Uterus (tissue), 4 donors: ENCODE measurements around the gene SLC16A7. TPM values are rescaled to one million over a fixed set of nuclear protein-coding genes. Genes with fewer than 3 reads are reported as not detected.
"Not testable (repeated sequence)": the region's sequence is repeated elsewhere in the genome, so short reads cannot be mapped to it uniquely, and the experiment has no call there.

Experiments used
- DNase-seq, 2 donors: peaks; one replicate each; pipeline ENCODE4 v3.0.0-alpha.2; 2019 to 2020
- H3K27ac ChIP-seq, 2 donors: fragments of 200-600 bp; sonication (generic); 1 replicate in 1 of 2; 2 replicates in 1 of 2; pipeline ENCODE4 v1.5.1; 2016 to 2018
- H3K27me3 ChIP-seq, 2 donors: fragments of 200-600 bp; sonication (generic); one replicate each; pipeline ENCODE4 v1.5.1; 2018 to 2019; ENCODE audit warnings: control low read depth in 1 of 2
- H3K36me3 ChIP-seq, 2 donors: fragments of 200-600 bp; sonication (generic); one replicate each; pipeline ENCODE4 v1.5.1; 2019; ENCODE audit warnings: control low read depth in 1 of 2
- H3K4me1 ChIP-seq, 2 donors: fragments of 200-600 bp; sonication (generic); one replicate each; pipeline ENCODE4 v1.5.1; 2018 to 2019; ENCODE audit warnings: control low read depth in 1 of 2
- H3K4me3 ChIP-seq, 2 donors: fragments of 200-600 bp; sonication (generic); 1 replicate in 1 of 2; 2 replicates in 1 of 2; pipeline ENCODE4 v1.5.1; 2018 to 2019; ENCODE audit warnings: mild to moderate bottlenecking in 1 of 2
- H3K9me3 ChIP-seq, 2 donors: fragments of 200-600 bp; sonication (generic); one replicate each; pipeline ENCODE4 v1.5.1; 2019; ENCODE audit warnings: control low read depth in 1 of 2
- POLR2A ChIP-seq, 2 donors: fragments of 450-650 bp; IDR thresholded peaks; one replicate each; pipeline ENCODE4 v1.6.1; 2016; ENCODE audit warnings: antibody characterized with exemption in 2 of 2, mild to moderate bottlenecking in 1 of 2, moderate library complexity in 1 of 2
- intact Hi-C: fragments of 100-400 bp; cut with DNase I; formaldehyde crosslinking; loops from one replicate; pipeline ENCODE4 v1.15.1; 2023; ENCODE audit warnings: low total_unique reads
- total RNA-seq, 4 donors: library from RNA; depleted of rRNA in 3 of 4; stranded (reverse); fragments of >200 nt in 3 of 4; gene quantifications; one replicate each; pipeline versions ENCODE4 v1.1.0 to v1.2.4, GENCODE V29; 2014 to 2023
- TF ChIP-seq, protein P1 (sequence below), 4 experiments: fragments of 200-600 bp in 2 of 4; fragments of 450-650 bp in 2 of 4; sonication (generic) in 2 of 4; IDR thresholded peaks; one replicate each; pipeline ENCODE4 v1.5.1; 2016 to 2019; ENCODE audit warnings: antibody characterized with exemption in 4 of 4, mild to moderate bottlenecking in 2 of 4, moderate library complexity in 1 of 4
- donor health status: DM: yes; HTN: yes; CAD: no.

SLC16A7 gene
- total RNA-seq, 4 donors from 2014 or later = 12.3 to 32.4 (median 29.6) TPM

DNA sequence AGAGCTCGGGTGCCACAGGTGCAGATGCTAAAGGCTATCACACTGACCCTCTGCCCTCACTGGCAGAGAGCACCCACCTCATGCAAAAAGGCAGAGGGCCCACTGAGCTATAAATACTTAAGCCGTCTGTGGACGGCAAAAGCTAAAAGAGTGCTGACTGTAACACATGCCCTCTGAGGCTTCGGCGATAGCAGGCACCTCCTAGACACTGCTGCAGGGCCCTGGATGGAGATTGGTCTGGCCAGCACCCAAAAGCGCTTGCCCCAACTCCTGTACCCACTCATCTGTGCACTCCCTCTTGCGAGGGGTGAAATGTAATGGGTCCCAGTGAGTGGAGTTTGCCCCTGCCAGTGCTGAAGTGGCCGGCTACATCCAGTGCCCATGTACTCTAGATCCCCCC, 148.7 kb downstream of the SLC16A7 start:
- H3K36me3 ChIP-seq = no peaks in the 10 kb centered on the region
- H3K4me3 ChIP-seq = no peak overlapping the region
- no peaks in the 10 kb centered on the region for H3K27me3 ChIP-seq
- H3K4me1 ChIP-seq = no peaks in the 10 kb centered on the region
- DNase-seq = no peak
- no peaks in the 10 kb centered on the region for H3K9me3 ChIP-seq
- intact Hi-C loops = no loop called here
- TF ChIP-seq, protein P1, sequence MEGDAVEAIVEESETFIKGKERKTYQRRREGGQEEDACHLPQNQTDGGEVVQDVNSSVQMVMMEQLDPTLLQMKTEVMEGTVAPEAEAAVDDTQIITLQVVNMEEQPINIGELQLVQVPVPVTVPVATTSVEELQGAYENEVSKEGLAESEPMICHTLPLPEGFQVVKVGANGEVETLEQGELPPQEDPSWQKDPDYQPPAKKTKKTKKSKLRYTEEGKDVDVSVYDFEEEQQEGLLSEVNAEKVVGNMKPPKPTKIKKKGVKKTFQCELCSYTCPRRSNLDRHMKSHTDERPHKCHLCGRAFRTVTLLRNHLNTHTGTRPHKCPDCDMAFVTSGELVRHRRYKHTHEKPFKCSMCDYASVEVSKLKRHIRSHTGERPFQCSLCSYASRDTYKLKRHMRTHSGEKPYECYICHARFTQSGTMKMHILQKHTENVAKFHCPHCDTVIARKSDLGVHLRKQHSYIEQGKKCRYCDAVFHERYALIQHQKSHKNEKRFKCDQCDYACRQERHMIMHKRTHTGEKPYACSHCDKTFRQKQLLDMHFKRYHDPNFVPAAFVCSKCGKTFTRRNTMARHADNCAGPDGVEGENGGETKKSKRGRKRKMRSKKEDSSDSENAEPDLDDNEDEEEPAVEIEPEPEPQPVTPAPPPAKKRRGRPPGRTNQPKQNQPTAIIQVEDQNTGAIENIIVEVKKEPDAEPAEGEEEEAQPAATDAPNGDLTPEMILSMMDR (IDR thresholded peaks at IDR 0.05) = no peak
- no peak overlapping the region for H3K27ac ChIP-seq

GRCh38 chr12:59751091-59751490, 155.3 kb downstream of the SLC16A7 start:
- intact Hi-C loops, H3K27ac ChIP-seq, H3K36me3 ChIP-seq, DNase-seq, H3K27me3 ChIP-seq, H3K9me3 ChIP-seq, H3K4me1 ChIP-seq, H3K4me3 ChIP-seq: not testable (repeated sequence)

- DNase-seq = no peak
- TF ChIP-seq, protein P1 (IDR thresholded peaks at IDR 0.05) = no peak
- TF ChIP-seq POLR2A (IDR thresholded peaks at IDR 0.05) = no peak
- Histone ChIP-seq H3K27ac (no peak overlapping the region), H3K36me3 (no peaks in the 10 kb centered on the region), H3K9me3 (no peaks in the 10 kb centered on the region), H3K27me3 (no peaks in the 10 kb centered on the region), H3K4me3 (no peak overlapping the region), H3K4me1 (no peaks in the 10 kb centered on the region)
- intact Hi-C loops = no loop called here
These were observed 165.7 kb downstream of the SLC16A7 start for GRCh38 chr12:59761542-59761941.

GRCh38 chr12:59763835-59764234, 168.0 kb downstream of the SLC16A7 start:
- H3K27ac ChIP-seq = no peak overlapping the region
- TF ChIP-seq POLR2A (IDR thresholded peaks at IDR 0.05) = no peak
- TF ChIP-seq, protein P1 (IDR thresholded peaks at IDR 0.05) = no peak
- H3K4me3 ChIP-seq = no peak overlapping the region
- H3K27me3 ChIP-seq = no peaks in the 10 kb centered on the region
- H3K4me1 ChIP-seq = no peaks in the 10 kb centered on the region
- H3K9me3 ChIP-seq = peaks cover 0 to 3% of the 10 kb centered on the region in 2 donors
- no peak for DNase-seq
- no peaks in the 10 kb centered on the region for H3K36me3 ChIP-seq
- intact Hi-C loops = no loop called here

DNA sequence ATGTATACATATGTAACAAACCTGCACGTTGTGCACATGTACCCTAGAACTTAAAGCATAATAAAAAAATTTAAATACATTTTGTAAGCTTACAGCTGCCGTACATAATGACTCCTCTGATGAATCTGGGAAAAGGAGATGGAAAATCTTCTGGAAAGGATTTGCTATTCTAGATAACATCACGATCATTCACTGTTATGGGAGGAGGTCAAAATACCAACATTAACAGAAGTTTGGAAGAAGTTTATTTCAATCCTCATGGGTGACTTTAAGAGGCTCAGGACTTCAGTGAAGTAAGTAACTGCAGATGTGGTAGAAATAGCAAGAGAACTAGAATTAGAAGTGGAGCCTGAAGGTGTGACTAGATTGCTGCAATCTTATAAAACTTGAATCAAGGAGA, 172.2 kb downstream of the SLC16A7 start:
- Histone ChIP-seq H3K36me3 (no peaks in the 10 kb centered on the region), H3K27me3 (no peaks in the 10 kb centered on the region), H3K9me3 (peaks cover 0 to 3% of the 10 kb centered on the region in 2 donors), H3K4me1 (no peaks in the 10 kb centered on the region), H3K27ac (no peak overlapping the region), H3K4me3 (no peak overlapping the region)
- no peak for DNase-seq
- intact Hi-C loops = no loop called here
- TF ChIP-seq, protein P1 (IDR thresholded peaks at IDR 0.05) = no peak
- no peak for TF ChIP-seq POLR2A (IDR thresholded peaks at IDR 0.05)

- Histone ChIP-seq H3K4me3 (no peak overlapping the region), H3K9me3 (no peaks in the 10 kb centered on the region), H3K27ac (no peak overlapping the region), H3K36me3 (no peaks in the 10 kb centered on the region), H3K27me3 (no peaks in the 10 kb centered on the region), H3K4me1 (no peaks in the 10 kb centered on the region)
- DNase-seq = no peak
- TF ChIP-seq, protein P1 (IDR thresholded peaks at IDR 0.05) = no peak
- no peak for TF ChIP-seq POLR2A (IDR thresholded peaks at IDR 0.05)
- intact Hi-C loops = no loop called here
These were observed 184.8 kb downstream of the SLC16A7 start for GRCh38 chr12:59780605-59781135.
